ENCODE data around the gene ABCA2. TPM values are rescaled to one million over a fixed set of nuclear protein-coding genes. Genes with fewer than 3 reads are reported as not detected.

Gene ABCA2
- total RNA-seq, 1 experiment from 2014 or later, result 19.2 TPM

DNA sequence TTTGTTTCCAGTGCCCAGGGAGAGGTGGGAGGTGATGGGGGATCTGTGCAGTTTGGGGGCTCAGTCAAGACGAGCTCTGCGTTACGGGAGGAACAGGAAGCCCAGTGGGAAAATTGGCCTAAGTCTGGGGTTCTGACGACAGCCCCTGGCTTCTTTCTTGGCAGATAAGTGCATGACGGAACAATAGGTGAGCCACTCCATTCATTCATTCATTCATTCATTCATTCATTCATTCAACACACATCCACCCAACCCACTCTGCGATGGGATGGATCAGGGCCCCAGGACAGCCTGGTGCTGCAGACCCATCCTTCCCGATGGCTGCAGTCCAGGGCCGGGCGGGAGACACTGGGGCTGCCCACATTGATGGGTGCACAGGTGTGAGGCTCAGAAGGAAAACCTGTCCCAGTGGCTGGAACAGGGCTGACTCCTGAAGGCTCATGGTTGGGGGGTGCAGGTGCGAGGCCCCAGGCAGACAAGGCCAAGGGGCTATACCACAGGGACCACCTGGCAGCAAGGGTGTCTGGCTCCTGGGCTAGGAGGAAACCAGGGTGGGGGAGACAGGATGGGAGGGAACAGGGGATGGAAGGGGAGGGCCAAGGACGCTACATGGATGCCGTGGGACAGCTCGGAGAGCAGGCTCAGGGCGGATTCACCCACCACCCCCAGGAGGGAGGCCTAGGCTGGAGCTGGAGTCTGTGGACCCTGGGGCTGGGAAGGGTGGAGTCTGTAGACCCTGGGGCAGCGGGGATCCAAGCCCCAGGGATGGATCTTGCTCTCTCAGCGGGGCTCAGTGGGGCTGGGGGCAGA lies 47.2 kb downstream of the ABCA2 start:
- H3K9me3 Mint-ChIP-seq, result no peaks in the 10 kb centered on the region
- POLR2A ChIA-PET, result interaction anchor here (0.6 kb wide), 1 partner anchor 111 kb away, joined by 5 read pairs; no protein-coding TSS in a partner anchor
- DNase-seq (ENCODE audit: low spot score), result no peak
- CTCF ChIA-PET, result interaction anchor here (0.9 to 1.9 kb wide), 5 partner anchors 33 to 87 kb away, joined by 3 to 10 read pairs (median 7); partner anchors contain the start of gene NPDC1
- peaks cover 12% of the 10 kb centered on the region for H3K27me3 Mint-ChIP-seq (ENCODE audit: low read depth)
- ATAC-seq, result no peak
- H3K27ac Mint-ChIP-seq, result no peak overlapping the region
- no peak overlapping the region for H3K4me3 Mint-ChIP-seq
- TF ChIP-seq, protein P1, sequence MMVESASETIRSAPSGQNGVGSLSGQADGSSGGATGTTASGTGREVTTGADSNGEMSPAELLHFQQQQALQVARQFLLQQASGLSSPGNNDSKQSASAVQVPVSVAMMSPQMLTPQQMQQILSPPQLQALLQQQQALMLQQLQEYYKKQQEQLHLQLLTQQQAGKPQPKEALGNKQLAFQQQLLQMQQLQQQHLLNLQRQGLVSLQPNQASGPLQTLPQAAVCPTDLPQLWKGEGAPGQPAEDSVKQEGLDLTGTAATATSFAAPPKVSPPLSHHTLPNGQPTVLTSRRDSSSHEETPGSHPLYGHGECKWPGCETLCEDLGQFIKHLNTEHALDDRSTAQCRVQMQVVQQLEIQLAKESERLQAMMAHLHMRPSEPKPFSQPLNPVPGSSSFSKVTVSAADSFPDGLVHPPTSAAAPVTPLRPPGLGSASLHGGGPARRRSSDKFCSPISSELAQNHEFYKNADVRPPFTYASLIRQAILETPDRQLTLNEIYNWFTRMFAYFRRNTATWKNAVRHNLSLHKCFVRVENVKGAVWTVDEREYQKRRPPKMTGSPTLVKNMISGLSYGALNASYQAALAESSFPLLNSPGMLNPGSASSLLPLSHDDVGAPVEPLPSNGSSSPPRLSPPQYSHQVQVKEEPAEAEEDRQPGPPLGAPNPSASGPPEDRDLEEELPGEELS (CRISPR knock-in tag; IDR thresholded peaks at IDR 0.05), result no peak
- TF ChIP-seq NR2C2 (CRISPR knock-in tag; IDR thresholded peaks at IDR 0.05) (no peak), EMX1 (CRISPR knock-in tag; IDR thresholded peaks at IDR 0.05) (no peak), JUN (CRISPR knock-in tag; IDR thresholded peaks at IDR 0.05) (no peak), NFYB (CRISPR knock-in tag; conservative IDR thresholded peaks at IDR 0.05; ENCODE audit: low read depth) (no peak), FOXK1 (CRISPR knock-in tag; IDR thresholded peaks at IDR 0.05) (no peak), FOXJ3 (CRISPR knock-in tag; IDR thresholded peaks at IDR 0.05; ENCODE audit: borderline replicate concordance) (no peak), ZBTB21 (CRISPR knock-in tag; IDR thresholded peaks at IDR 0.05; ENCODE audit: borderline replicate concordance) (no peak), NFE2L1 (CRISPR knock-in tag; IDR thresholded peaks at IDR 0.05) (no peak), ZNF416 (CRISPR knock-in tag; IDR thresholded peaks at IDR 0.05) (no peak), ZNF423 (CRISPR knock-in tag; IDR thresholded peaks at IDR 0.05) (no peak), TCF7 (CRISPR knock-in tag; IDR thresholded peaks at IDR 0.05; ENCODE audit: low read depth) (no peak), GRHL2 (CRISPR knock-in tag; IDR thresholded peaks at IDR 0.05; ENCODE audit: insufficient replicate concordance, severe bottlenecking) (no peak), SP1 (CRISPR knock-in tag; conservative IDR thresholded peaks at IDR 0.05) (no peak)
- TF ChIP-seq, protein P2, sequence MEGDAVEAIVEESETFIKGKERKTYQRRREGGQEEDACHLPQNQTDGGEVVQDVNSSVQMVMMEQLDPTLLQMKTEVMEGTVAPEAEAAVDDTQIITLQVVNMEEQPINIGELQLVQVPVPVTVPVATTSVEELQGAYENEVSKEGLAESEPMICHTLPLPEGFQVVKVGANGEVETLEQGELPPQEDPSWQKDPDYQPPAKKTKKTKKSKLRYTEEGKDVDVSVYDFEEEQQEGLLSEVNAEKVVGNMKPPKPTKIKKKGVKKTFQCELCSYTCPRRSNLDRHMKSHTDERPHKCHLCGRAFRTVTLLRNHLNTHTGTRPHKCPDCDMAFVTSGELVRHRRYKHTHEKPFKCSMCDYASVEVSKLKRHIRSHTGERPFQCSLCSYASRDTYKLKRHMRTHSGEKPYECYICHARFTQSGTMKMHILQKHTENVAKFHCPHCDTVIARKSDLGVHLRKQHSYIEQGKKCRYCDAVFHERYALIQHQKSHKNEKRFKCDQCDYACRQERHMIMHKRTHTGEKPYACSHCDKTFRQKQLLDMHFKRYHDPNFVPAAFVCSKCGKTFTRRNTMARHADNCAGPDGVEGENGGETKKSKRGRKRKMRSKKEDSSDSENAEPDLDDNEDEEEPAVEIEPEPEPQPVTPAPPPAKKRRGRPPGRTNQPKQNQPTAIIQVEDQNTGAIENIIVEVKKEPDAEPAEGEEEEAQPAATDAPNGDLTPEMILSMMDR (IDR thresholded peaks at IDR 0.05), result no peak
- TF ChIP-seq, protein P3, sequence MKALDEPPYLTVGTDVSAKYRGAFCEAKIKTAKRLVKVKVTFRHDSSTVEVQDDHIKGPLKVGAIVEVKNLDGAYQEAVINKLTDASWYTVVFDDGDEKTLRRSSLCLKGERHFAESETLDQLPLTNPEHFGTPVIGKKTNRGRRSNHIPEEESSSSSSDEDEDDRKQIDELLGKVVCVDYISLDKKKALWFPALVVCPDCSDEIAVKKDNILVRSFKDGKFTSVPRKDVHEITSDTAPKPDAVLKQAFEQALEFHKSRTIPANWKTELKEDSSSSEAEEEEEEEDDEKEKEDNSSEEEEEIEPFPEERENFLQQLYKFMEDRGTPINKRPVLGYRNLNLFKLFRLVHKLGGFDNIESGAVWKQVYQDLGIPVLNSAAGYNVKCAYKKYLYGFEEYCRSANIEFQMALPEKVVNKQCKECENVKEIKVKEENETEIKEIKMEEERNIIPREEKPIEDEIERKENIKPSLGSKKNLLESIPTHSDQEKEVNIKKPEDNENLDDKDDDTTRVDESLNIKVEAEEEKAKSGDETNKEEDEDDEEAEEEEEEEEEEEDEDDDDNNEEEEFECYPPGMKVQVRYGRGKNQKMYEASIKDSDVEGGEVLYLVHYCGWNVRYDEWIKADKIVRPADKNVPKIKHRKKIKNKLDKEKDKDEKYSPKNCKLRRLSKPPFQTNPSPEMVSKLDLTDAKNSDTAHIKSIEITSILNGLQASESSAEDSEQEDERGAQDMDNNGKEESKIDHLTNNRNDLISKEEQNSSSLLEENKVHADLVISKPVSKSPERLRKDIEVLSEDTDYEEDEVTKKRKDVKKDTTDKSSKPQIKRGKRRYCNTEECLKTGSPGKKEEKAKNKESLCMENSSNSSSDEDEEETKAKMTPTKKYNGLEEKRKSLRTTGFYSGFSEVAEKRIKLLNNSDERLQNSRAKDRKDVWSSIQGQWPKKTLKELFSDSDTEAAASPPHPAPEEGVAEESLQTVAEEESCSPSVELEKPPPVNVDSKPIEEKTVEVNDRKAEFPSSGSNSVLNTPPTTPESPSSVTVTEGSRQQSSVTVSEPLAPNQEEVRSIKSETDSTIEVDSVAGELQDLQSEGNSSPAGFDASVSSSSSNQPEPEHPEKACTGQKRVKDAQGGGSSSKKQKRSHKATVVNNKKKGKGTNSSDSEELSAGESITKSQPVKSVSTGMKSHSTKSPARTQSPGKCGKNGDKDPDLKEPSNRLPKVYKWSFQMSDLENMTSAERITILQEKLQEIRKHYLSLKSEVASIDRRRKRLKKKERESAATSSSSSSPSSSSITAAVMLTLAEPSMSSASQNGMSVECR (CRISPR knock-in tag; IDR thresholded peaks at IDR 0.05; ENCODE audit: borderline replicate concordance), result no peak
- TF ChIP-seq, protein P4, sequence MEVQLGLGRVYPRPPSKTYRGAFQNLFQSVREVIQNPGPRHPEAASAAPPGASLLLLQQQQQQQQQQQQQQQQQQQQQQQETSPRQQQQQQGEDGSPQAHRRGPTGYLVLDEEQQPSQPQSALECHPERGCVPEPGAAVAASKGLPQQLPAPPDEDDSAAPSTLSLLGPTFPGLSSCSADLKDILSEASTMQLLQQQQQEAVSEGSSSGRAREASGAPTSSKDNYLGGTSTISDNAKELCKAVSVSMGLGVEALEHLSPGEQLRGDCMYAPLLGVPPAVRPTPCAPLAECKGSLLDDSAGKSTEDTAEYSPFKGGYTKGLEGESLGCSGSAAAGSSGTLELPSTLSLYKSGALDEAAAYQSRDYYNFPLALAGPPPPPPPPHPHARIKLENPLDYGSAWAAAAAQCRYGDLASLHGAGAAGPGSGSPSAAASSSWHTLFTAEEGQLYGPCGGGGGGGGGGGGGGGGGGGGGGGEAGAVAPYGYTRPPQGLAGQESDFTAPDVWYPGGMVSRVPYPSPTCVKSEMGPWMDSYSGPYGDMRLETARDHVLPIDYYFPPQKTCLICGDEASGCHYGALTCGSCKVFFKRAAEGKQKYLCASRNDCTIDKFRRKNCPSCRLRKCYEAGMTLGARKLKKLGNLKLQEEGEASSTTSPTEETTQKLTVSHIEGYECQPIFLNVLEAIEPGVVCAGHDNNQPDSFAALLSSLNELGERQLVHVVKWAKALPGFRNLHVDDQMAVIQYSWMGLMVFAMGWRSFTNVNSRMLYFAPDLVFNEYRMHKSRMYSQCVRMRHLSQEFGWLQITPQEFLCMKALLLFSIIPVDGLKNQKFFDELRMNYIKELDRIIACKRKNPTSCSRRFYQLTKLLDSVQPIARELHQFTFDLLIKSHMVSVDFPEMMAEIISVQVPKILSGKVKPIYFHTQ (CRISPR knock-in tag; IDR thresholded peaks at IDR 0.05), result no peak
- TF ChIP-seq, protein P5, sequence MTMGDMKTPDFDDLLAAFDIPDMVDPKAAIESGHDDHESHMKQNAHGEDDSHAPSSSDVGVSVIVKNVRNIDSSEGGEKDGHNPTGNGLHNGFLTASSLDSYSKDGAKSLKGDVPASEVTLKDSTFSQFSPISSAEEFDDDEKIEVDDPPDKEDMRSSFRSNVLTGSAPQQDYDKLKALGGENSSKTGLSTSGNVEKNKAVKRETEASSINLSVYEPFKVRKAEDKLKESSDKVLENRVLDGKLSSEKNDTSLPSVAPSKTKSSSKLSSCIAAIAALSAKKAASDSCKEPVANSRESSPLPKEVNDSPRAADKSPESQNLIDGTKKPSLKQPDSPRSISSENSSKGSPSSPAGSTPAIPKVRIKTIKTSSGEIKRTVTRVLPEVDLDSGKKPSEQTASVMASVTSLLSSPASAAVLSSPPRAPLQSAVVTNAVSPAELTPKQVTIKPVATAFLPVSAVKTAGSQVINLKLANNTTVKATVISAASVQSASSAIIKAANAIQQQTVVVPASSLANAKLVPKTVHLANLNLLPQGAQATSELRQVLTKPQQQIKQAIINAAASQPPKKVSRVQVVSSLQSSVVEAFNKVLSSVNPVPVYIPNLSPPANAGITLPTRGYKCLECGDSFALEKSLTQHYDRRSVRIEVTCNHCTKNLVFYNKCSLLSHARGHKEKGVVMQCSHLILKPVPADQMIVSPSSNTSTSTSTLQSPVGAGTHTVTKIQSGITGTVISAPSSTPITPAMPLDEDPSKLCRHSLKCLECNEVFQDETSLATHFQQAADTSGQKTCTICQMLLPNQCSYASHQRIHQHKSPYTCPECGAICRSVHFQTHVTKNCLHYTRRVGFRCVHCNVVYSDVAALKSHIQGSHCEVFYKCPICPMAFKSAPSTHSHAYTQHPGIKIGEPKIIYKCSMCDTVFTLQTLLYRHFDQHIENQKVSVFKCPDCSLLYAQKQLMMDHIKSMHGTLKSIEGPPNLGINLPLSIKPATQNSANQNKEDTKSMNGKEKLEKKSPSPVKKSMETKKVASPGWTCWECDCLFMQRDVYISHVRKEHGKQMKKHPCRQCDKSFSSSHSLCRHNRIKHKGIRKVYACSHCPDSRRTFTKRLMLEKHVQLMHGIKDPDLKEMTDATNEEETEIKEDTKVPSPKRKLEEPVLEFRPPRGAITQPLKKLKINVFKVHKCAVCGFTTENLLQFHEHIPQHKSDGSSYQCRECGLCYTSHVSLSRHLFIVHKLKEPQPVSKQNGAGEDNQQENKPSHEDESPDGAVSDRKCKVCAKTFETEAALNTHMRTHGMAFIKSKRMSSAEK (CRISPR knock-in tag; IDR thresholded peaks at IDR 0.05; ENCODE audit: borderline replicate concordance), result no peak
- H3K36me3 Mint-ChIP-seq, result no peaks in the 10 kb centered on the region
- peaks cover 3% of the 10 kb centered on the region; the same call in 1 of the 2 replicates for H3K4me1 Mint-ChIP-seq
